Neuronal stem cell (in vitro differentiated cells): Measurements from ENCODE around the gene PRKAR2A. TPM values are rescaled to one million over a fixed set of nuclear protein-coding genes. Genes with fewer than 3 reads are reported as not detected.
A peak's percentile ranks its signal among the peaks of the same experiment; 100 is the strongest.

ENCODE experiments used
- DNase-seq: peaks from one replicate; pipeline ENCODE4 v3.0.0-alpha.2; 2013; ENCODE audit warnings: low spot score
- H2AFZ ChIP-seq: one replicate; pipeline ENCODE4 v1.6.1; 2013; ENCODE audit warnings: mild to moderate bottlenecking, low read length, inconsistent platforms
- H2AK5ac ChIP-seq: 2 replicates; pipeline ENCODE4 v1.6.1; 2013; ENCODE audit warnings: low read depth, mild to moderate bottlenecking, inconsistent platforms, low read length, moderate library complexity, mixed read lengths
- H2BK120ac ChIP-seq: 2 replicates; pipeline ENCODE4 v1.6.1; 2013; ENCODE audit warnings: low read depth, mild to moderate bottlenecking, inconsistent platforms, low read length, moderate library complexity, mixed read lengths
- H2BK12ac ChIP-seq: one replicate; pipeline ENCODE4 v1.6.1; 2013; ENCODE audit warnings: low read length, inconsistent platforms
- H2BK15ac ChIP-seq: 2 replicates; pipeline ENCODE4 v1.6.1; 2013; ENCODE audit warnings: mild to moderate bottlenecking, low read length, inconsistent platforms, mixed read lengths
- H2BK5ac ChIP-seq: one replicate; pipeline ENCODE4 v1.6.1; 2013; ENCODE audit warnings: inconsistent platforms, mild to moderate bottlenecking, low read length, moderate library complexity
- H3K14ac ChIP-seq: one replicate; pipeline ENCODE4 v1.6.1; 2013; ENCODE audit warnings: low read length, inconsistent platforms
- H3K18ac ChIP-seq: 2 replicates; pipeline ENCODE4 v1.6.1; 2013; ENCODE audit warnings: low read length, inconsistent platforms
- H3K23ac ChIP-seq: 2 replicates; pipeline ENCODE4 v1.6.1; 2013; ENCODE audit warnings: low read depth, mild to moderate bottlenecking, mixed read lengths, low read length, inconsistent platforms; ENCODE audit not compliant: poor library complexity
- H3K27ac ChIP-seq: replicated peaks from 3 replicates; pipeline ENCODE4 v1.5.1; 2013; ENCODE audit warnings: low read length, inconsistent platforms
- H3K27me3 ChIP-seq, 3 experiments: 2 replicates each; pipeline ENCODE4 v1.6.1; 2013; ENCODE audit warnings: low read length in 3 of 3, mild to moderate bottlenecking in 2 of 3, inconsistent platforms in 1 of 3, low read depth in 1 of 3, mixed read lengths in 1 of 3, moderate library complexity in 1 of 3; ENCODE audit not compliant: control insufficient read depth in 3 of 3, insufficient read depth in 3 of 3
- H3K36me3 ChIP-seq, 2 donors: replicated peaks in 1 of 2; 2 replicates each; pipeline ENCODE4 v1.6.1; 2013; ENCODE audit warnings: low read length in 2 of 2; ENCODE audit not compliant: control insufficient read depth in 2 of 2, insufficient read depth in 2 of 2
- H3K4ac ChIP-seq: 2 replicates; pipeline ENCODE4 v1.6.1; 2013; ENCODE audit warnings: inconsistent platforms, mild to moderate bottlenecking, low read length, moderate library complexity
- H3K4me1 ChIP-seq, 2 donors: 1 replicate in 1 of 2; 2 replicates in 1 of 2; pipeline ENCODE4 v1.6.1; 2013; ENCODE audit warnings: low read length in 2 of 2, low read depth in 1 of 2; ENCODE audit not compliant: control insufficient read depth in 2 of 2, insufficient read depth in 1 of 2
- H3K4me2 ChIP-seq: one replicate; pipeline ENCODE4 v1.6.1; 2013; ENCODE audit warnings: mild to moderate bottlenecking, low read length, inconsistent platforms; ENCODE audit not compliant: insufficient read depth, poor library complexity, severe bottlenecking
- H3K4me3 ChIP-seq, 2 donors: 2 replicates each; pipeline ENCODE4 v1.5.1; 2013; ENCODE audit warnings: low read length in 2 of 2, mild to moderate bottlenecking in 2 of 2, inconsistent platforms in 1 of 2, moderate library complexity in 1 of 2
- H3K79me1 ChIP-seq: one replicate; pipeline ENCODE4 v1.6.1; 2013; ENCODE audit warnings: low read depth, mild to moderate bottlenecking, inconsistent platforms, low read length, moderate library complexity
- H3K9ac ChIP-seq: one replicate; pipeline ENCODE4 v1.6.1; 2013; ENCODE audit warnings: mild to moderate bottlenecking, low read depth, low read length, inconsistent platforms; ENCODE audit not compliant: poor library complexity
- H3K9me3 ChIP-seq, 2 donors: replicated peaks in 1 of 2; 2 replicates each; pipeline versions ENCODE3 to v1.6.1; 2013; ENCODE audit warnings: low read length in 2 of 2, mild to moderate bottlenecking in 2 of 2, inconsistent platforms in 1 of 2, low read depth in 1 of 2, mixed read lengths in 1 of 2, moderate library complexity in 1 of 2; ENCODE audit not compliant: control insufficient read depth in 2 of 2, insufficient read depth in 1 of 2
- H4K8ac ChIP-seq: one replicate; pipeline ENCODE4 v1.6.1; 2013; ENCODE audit warnings: low read depth, mild to moderate bottlenecking, inconsistent platforms, low read length, moderate library complexity
- H4K91ac ChIP-seq: one replicate; pipeline ENCODE4 v1.6.1; 2013; ENCODE audit warnings: low read length, low read depth, mild to moderate bottlenecking, inconsistent platforms; ENCODE audit not compliant: poor library complexity
- WGBS, 2 donors: extraction: QIAGEN DNeasy Blood & Tissue Kit; methylation state at CpG; one replicate each; pipeline ENCODE4 v1.1.7; 2013; ENCODE audit warnings: missing lambda C conversion rate in 2 of 2, mixed read lengths in 1 of 2; ENCODE audit not compliant: insufficient read length in 2 of 2, insufficient replicate concordance in 1 of 2; ENCODE audit errors: extremely low coverage in 2 of 2; 5-methylcytosine and 5-hydroxymethylcytosine counted together
- polyA plus RNA-seq, 2 experiments: library from polyadenylated mRNA; stranded (reverse); fragments of 200-250 nt; gene quantifications; one replicate each; pipeline ENCODE4 v1.2.3, GENCODE V29; 2013

Gene PRKAR2A
- 26.0 TPM for polyA plus RNA-seq (2013, experiment 1 of 2)
- 27.0 TPM for polyA plus RNA-seq (2013, experiment 2 of 2)

DNA sequence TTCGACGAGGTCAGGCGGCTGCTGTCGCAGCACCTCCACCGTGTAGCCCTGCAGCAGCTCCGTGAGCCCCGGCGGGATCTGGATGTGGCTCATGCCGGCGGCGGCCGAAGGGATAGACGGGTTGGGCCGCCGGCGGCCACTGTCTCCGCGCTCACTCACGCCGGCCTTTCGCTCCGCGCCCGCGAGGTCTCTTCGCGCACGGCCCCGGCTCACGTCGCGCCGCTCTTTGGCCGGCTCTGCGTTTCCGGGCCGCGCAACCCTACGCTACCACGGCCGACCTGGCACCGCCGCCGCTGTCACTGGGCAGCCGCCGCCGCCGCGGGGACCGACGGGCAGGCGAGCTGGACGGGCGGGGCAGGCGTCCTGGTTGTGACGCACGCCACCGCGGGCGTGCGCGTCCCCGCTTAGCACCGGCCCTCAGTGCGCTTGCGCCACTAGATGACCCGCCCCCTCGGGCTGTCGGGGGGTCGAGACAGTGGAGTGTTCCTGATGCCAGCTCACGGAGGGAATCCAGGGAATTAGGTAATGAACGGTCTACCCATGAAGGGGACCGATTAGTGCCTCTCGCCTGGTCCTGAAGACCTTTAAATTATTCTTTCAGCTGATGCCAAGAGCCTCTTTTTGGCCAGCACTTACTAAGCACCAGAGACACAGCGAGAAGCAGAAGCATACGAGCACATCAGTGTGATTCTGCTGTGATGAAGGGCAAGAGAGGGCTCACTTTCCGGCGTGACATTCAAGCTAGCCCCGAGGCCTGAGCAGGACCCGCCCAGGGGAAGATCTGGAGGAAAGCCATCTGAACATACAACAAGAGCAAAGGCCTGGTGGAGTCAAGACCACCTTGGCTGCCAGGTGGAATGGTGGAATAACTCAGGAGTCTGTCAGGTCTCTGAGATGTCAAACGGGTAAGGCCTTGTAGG is at the start of gene PRKAR2A:
PRKAR2A (minus strand) TSS at position 371 of the 920 bp plus-strand sequence; CDS start at position 93, 278 bp downstream.
- H2BK120ac ChIP-seq: peak within 1 kb of the TSS; percentile 47
- WGBS, 2 donors: no CpG with 5 or more reads among the region's 81 CpGs

GRCh38 chr3:48896936-48897335 is 49.3 kb upstream of the PRKAR2A start:
- Histone ChIP-seq H4K91ac (no peak overlapping the region), H2BK5ac (peak overlapping the region; percentile 39), H3K18ac (no peak overlapping the region), H2BK120ac (no peak overlapping the region), H3K23ac (no peak overlapping the region), H2BK15ac (no peak overlapping the region), H2AK5ac (no peak overlapping the region), H2BK12ac (no peak overlapping the region), H3K14ac (no peak overlapping the region), H3K9ac (no peak overlapping the region), H2AFZ (no peak overlapping the region), H3K9me3 (no peaks in the 10 kb centered on the region), H4K8ac (no peak overlapping the region), H3K4me3 (no peak overlapping the region), H3K4ac (no peak overlapping the region), H3K27me3 (peaks cover 0 to 7% (median 0%) of the 10 kb centered on the region in 3 experiments), H3K79me1 (peaks cover under 1% of the 10 kb centered on the region), H3K4me1 (peaks cover 4% of the 10 kb centered on the region in 2 donors), H3K4me2 (no peak overlapping the region), H3K36me3 (no peaks in the 10 kb centered on the region), H3K27ac (no peak overlapping the region)
- no CpG with 5 or more reads among the region's 2 CpGs for WGBS, 2 donors
- no peak for DNase-seq

More for the DNA sequence above, at the start of gene PRKAR2A:
- H3K27me3 ChIP-seq: peaks cover 0 to 3% (median 0%) of the 10 kb centered on the region in 3 experiments
- H4K91ac ChIP-seq: no peak within 1 kb of the TSS
- peak within 1 kb of the TSS; percentile 70 to 93 for H3K4me3 ChIP-seq
- DNase-seq: peak; percentile 82
- peak within 1 kb of the TSS; percentile 26 for H2BK15ac ChIP-seq
- peak within 1 kb of the TSS; percentile 90 for H2AK5ac ChIP-seq
- no peaks in the 10 kb centered on the region for H3K36me3 ChIP-seq
- H3K14ac ChIP-seq: peak within 1 kb of the TSS; percentile 38
- peak within 1 kb of the TSS; percentile 10 for H2BK12ac ChIP-seq
- peak within 1 kb of the TSS; percentile 65 for H4K8ac ChIP-seq
- no peak within 1 kb of the TSS for H2BK5ac ChIP-seq
- peaks cover 6 to 9% of the 10 kb centered on the region in 2 donors for H3K4me1 ChIP-seq
- no peak within 1 kb of the TSS for H3K27ac ChIP-seq
- H3K9ac ChIP-seq: peak within 1 kb of the TSS; percentile 92
- H2AFZ ChIP-seq: peak within 1 kb of the TSS; percentile 92
- H3K9me3 ChIP-seq: no peaks in the 10 kb centered on the region
- no peak within 1 kb of the TSS for H3K4ac ChIP-seq
- H3K4me2 ChIP-seq: peak within 1 kb of the TSS; percentile 94
- H3K18ac ChIP-seq: peak within 1 kb of the TSS; percentile 88
- H3K23ac ChIP-seq: peak within 1 kb of the TSS; percentile 98
- H3K79me1 ChIP-seq: peaks cover 1% of the 10 kb centered on the region

GRCh38 chr3:48894516-48894915 is 46.8 kb upstream of the PRKAR2A start:
- no peak overlapping the region for H3K4me3 ChIP-seq
- WGBS, 2 donors: no CpG with 5 or more reads among the region's 6 CpGs
- H3K9ac ChIP-seq: no peak overlapping the region
- no peak overlapping the region for H4K8ac ChIP-seq
- H2AFZ ChIP-seq: no peak overlapping the region
- H3K14ac ChIP-seq: no peak overlapping the region
- H2BK12ac ChIP-seq: no peak overlapping the region
- H2BK15ac ChIP-seq: no peak overlapping the region
- no peak overlapping the region for H2BK5ac ChIP-seq
- no peak overlapping the region for H3K27ac ChIP-seq
- H3K79me1 ChIP-seq: peaks cover 2% of the 10 kb centered on the region
- no peak overlapping the region for H2BK120ac ChIP-seq
- H3K36me3 ChIP-seq: no peaks in the 10 kb centered on the region
- no peak overlapping the region for H3K4ac ChIP-seq
- no peak overlapping the region for H4K91ac ChIP-seq
- no peak overlapping the region for H3K23ac ChIP-seq
- no peaks in the 10 kb centered on the region for H3K9me3 ChIP-seq
- no peak overlapping the region for H3K18ac ChIP-seq
- no peak overlapping the region for H2AK5ac ChIP-seq
- no peak for DNase-seq
- peaks cover 0 to 7% (median 0%) of the 10 kb centered on the region in 3 experiments for H3K27me3 ChIP-seq
- H3K4me2 ChIP-seq: no peak overlapping the region
- peaks cover 4% of the 10 kb centered on the region in 2 donors for H3K4me1 ChIP-seq

GRCh38 chr3:48891606-48892005 is 43.9 kb upstream of the PRKAR2A start:
- no peak overlapping the region for H2AFZ ChIP-seq
- H2BK120ac ChIP-seq: no peak overlapping the region
- no peak overlapping the region for H3K4me2 ChIP-seq
- DNase-seq: no peak
- H2BK15ac ChIP-seq: no peak overlapping the region
- H3K79me1 ChIP-seq: peaks cover 2% of the 10 kb centered on the region
- no peak overlapping the region for H2AK5ac ChIP-seq
- no peaks in the 10 kb centered on the region for H3K36me3 ChIP-seq
- H3K4ac ChIP-seq: no peak overlapping the region
- no peak overlapping the region for H3K23ac ChIP-seq
- H3K4me1 ChIP-seq: no peaks in the 10 kb centered on the region
- H2BK12ac ChIP-seq: no peak overlapping the region
- H3K27ac ChIP-seq: no peak overlapping the region
- H4K8ac ChIP-seq: no peak overlapping the region
- H3K14ac ChIP-seq: no peak overlapping the region
- H3K9me3 ChIP-seq: no peaks in the 10 kb centered on the region
- no peak overlapping the region for H3K4me3 ChIP-seq
- 100% methylated on average over 2 of the region's 8 CpGs; no CpG with 5 or more reads in 1 of the 2 donors for WGBS, 2 donors
- H3K18ac ChIP-seq: no peak overlapping the region
- no peak overlapping the region for H3K9ac ChIP-seq
- no peak overlapping the region for H2BK5ac ChIP-seq
- H3K27me3 ChIP-seq: no peaks in the 10 kb centered on the region
- H4K91ac ChIP-seq: no peak overlapping the region
